Calu3 (cell line): ENCODE results near the gene CARMIL1. TPM values are rescaled to one million over a fixed set of nuclear protein-coding genes. Genes with fewer than 3 reads are reported as not detected.

Experiments
- BruUV-seq: library from RNA; stranded (reverse); fragments of 400-500 nt; replicated peaks from 2 replicates; lab custom pipeline; 2021; lab: Mats Ljungman, UMichigan
- CTCF ChIA-PET: fragments of 300-600 bp; sonication (Branson Sonifier 250); formaldehyde crosslinking; loops from one replicate; lab custom pipeline; 2022; ENCODE audit warnings: antibody characterized with exemption; lab: Charles Lee
- DNase-seq: peaks from one replicate; pipeline ENCODE4 v3.0.0; 2022
- H3K27ac Mint-ChIP-seq: one replicate; pipeline ENCODE4 v1.8.0; 2022; ENCODE audit warnings: mixed read lengths; ENCODE audit not compliant: unreplicated experiment
- H3K27me3 Mint-ChIP-seq: one replicate; pipeline ENCODE4 v1.8.0; 2022; ENCODE audit warnings: mixed read lengths; ENCODE audit not compliant: unreplicated experiment
- H3K36me3 Mint-ChIP-seq: one replicate; pipeline ENCODE4 v1.8.0; 2022; ENCODE audit warnings: mild to moderate bottlenecking, moderate library complexity, mixed read lengths; ENCODE audit not compliant: insufficient read depth, unreplicated experiment
- H3K4me1 Mint-ChIP-seq: one replicate; pipeline ENCODE4 v1.8.0; 2022; ENCODE audit warnings: mild to moderate bottlenecking, low read depth, mixed read lengths; ENCODE audit not compliant: unreplicated experiment
- H3K4me3 Mint-ChIP-seq: one replicate; pipeline ENCODE4 v1.8.0; 2022; ENCODE audit warnings: mild to moderate bottlenecking, low read depth, moderate library complexity, mixed read lengths; ENCODE audit not compliant: unreplicated experiment
- H3K9me3 Mint-ChIP-seq: one replicate; pipeline ENCODE4 v1.8.0; 2022; ENCODE audit warnings: low read depth, mixed read lengths; ENCODE audit not compliant: unreplicated experiment
- intact Hi-C: fragments of 100-400 bp; cut with micrococcal nuclease; formaldehyde crosslinking; loops from one replicate; pipeline ENCODE4 v1.10.0; 2022; ENCODE audit not compliant: unreplicated experiment
- total RNA-seq: library from RNA; stranded (reverse); gene quantifications from 2 replicates; pipeline ENCODE4 v1.2.3, GENCODE V29; 2022
- TF ChIP-seq, protein P1 (sequence below): fragments of 200-600 bp; IDR thresholded peaks from one replicate; pipeline ENCODE4 v1.8.0; 2022; ENCODE audit warnings: antibody characterized with exemption; ENCODE audit not compliant: unreplicated experiment

Gene CARMIL1
- total RNA-seq, 1 experiment from 2014 or later: 92.4 TPM

GRCh38 chr6:25541228-25541627, 262.1 kb downstream of the CARMIL1 start:
- Mint-ChIP-seq H3K4me1 (peaks cover 8% of the 10 kb centered on the region), H3K27me3 (no peaks in the 10 kb centered on the region), H3K36me3 (peaks cover 20% of the 10 kb centered on the region), H3K4me3 (no peak overlapping the region), H3K9me3 (no peaks in the 10 kb centered on the region), H3K27ac (no peak overlapping the region)
- BruUV-seq: no TSS peak
- CTCF ChIA-PET: no interaction called here
- TF ChIP-seq, protein P1, sequence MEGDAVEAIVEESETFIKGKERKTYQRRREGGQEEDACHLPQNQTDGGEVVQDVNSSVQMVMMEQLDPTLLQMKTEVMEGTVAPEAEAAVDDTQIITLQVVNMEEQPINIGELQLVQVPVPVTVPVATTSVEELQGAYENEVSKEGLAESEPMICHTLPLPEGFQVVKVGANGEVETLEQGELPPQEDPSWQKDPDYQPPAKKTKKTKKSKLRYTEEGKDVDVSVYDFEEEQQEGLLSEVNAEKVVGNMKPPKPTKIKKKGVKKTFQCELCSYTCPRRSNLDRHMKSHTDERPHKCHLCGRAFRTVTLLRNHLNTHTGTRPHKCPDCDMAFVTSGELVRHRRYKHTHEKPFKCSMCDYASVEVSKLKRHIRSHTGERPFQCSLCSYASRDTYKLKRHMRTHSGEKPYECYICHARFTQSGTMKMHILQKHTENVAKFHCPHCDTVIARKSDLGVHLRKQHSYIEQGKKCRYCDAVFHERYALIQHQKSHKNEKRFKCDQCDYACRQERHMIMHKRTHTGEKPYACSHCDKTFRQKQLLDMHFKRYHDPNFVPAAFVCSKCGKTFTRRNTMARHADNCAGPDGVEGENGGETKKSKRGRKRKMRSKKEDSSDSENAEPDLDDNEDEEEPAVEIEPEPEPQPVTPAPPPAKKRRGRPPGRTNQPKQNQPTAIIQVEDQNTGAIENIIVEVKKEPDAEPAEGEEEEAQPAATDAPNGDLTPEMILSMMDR: no peak
- DNase-seq: no peak
- intact Hi-C loops: no loop called here

GRCh38 chr6:25542984-25543910, 264.1 kb downstream of the CARMIL1 start:
- TF ChIP-seq, protein P1: no peak
- CTCF ChIA-PET: interaction anchor here (1.2 kb wide), 1 partner anchor 13 kb away, joined by 3 read pairs; no protein-coding TSS in a partner anchor
- H3K4me3 Mint-ChIP-seq: no peak overlapping the region

GRCh38 chr6:25544833-25545232, 265.7 kb downstream of the CARMIL1 start:
- Mint-ChIP-seq H3K9me3 (no peaks in the 10 kb centered on the region), H3K27me3 (no peaks in the 10 kb centered on the region), H3K36me3 (peaks cover 12% of the 10 kb centered on the region), H3K4me3 (no peak overlapping the region), H3K4me1 (peaks cover 8% of the 10 kb centered on the region), H3K27ac (no peak overlapping the region)
- no TSS peak for BruUV-seq
- no peak for DNase-seq
- TF ChIP-seq, protein P1: no peak
- CTCF ChIA-PET: interaction anchor here (0.6 to 0.7 kb wide), 2 partner anchors 12 to 126 kb away, joined by 3 to 5 read pairs; no protein-coding TSS in a partner anchor
- intact Hi-C loops: no loop called here

More at GRCh38 chr6:25542984-25543910, 264.1 kb downstream of the CARMIL1 start:
- BruUV-seq: no TSS peak
- no peak for DNase-seq
- H3K4me1 Mint-ChIP-seq: peaks cover 8% of the 10 kb centered on the region
- no peak overlapping the region for H3K27ac Mint-ChIP-seq
- H3K27me3 Mint-ChIP-seq: no peaks in the 10 kb centered on the region
- peaks cover 20% of the 10 kb centered on the region for H3K36me3 Mint-ChIP-seq
- no peaks in the 10 kb centered on the region for H3K9me3 Mint-ChIP-seq
- intact Hi-C loops: no loop called here

DNA sequence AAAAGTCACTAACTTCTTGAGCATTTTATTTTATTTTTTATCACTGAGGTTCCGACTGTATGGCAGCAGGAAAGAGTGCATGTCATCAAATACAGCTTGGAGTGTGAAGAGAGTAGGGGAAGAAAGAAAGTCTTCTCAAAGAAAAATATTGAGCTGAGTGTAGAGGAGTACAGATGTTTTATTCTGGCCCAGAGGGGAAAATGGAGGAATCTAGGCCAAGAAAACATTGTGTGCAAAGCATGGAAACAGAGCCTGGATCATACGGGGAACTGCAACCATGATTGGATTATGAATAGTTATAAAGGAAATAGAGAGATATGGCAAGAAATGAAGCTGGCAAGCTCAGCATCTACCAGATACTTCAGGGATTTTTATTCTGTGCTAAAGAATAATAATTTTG, 268.6 kb downstream of the CARMIL1 start:
- no TSS peak for BruUV-seq
- CTCF ChIA-PET: no interaction called here
- H3K27me3 Mint-ChIP-seq: no peaks in the 10 kb centered on the region
- no peaks in the 10 kb centered on the region for H3K36me3 Mint-ChIP-seq
- H3K4me3 Mint-ChIP-seq: no peak overlapping the region
- intact Hi-C loops: no loop called here
- no peak overlapping the region for H3K27ac Mint-ChIP-seq
- no peaks in the 10 kb centered on the region for H3K9me3 Mint-ChIP-seq
- H3K4me1 Mint-ChIP-seq: peaks cover 8% of the 10 kb centered on the region
- no peak for DNase-seq
- TF ChIP-seq, protein P1: no peak
